ENCODE results near the gene PTK6.
A peak's percentile ranks its signal among the peaks of the same experiment; 100 is the strongest.
"Not testable (repeated sequence)": the region's sequence is repeated elsewhere in the genome, so short reads cannot be mapped to it uniquely, and the experiment has no call there.

The PTK6 gene

GRCh38 chr20:63527184-63527583 lies 10.0 kb downstream of the PTK6 start:
- no peak for DNase-seq

- no peak for DNase-seq
Observed at GRCh38 chr20:63525971-63526370, 11.2 kb downstream of the PTK6 start.

DNA sequence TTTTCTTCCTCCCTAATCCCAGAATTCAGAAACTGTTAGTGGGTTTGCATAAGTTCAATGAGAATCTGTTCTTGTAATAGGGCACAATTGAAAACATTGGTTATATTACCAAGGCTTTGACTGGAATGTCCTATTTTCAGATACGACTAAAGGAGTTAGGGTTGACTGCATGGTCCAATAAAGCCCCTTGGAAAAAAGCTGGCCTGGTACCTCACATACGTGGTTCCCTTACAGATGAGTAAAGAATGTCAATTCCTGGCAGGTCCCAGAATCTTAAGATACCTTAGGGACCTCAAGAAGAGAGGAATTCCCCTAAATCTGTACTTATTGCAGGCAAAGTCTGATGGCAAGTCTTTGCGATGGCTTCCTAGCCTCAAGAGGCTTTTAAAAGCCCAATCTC lies 12.0 kb downstream of the PTK6 start:
- no peak for DNase-seq

GRCh38 chr20:63522981-63523611 lies 14.1 kb downstream of the PTK6 start:
- no peak for DNase-seq

DNA sequence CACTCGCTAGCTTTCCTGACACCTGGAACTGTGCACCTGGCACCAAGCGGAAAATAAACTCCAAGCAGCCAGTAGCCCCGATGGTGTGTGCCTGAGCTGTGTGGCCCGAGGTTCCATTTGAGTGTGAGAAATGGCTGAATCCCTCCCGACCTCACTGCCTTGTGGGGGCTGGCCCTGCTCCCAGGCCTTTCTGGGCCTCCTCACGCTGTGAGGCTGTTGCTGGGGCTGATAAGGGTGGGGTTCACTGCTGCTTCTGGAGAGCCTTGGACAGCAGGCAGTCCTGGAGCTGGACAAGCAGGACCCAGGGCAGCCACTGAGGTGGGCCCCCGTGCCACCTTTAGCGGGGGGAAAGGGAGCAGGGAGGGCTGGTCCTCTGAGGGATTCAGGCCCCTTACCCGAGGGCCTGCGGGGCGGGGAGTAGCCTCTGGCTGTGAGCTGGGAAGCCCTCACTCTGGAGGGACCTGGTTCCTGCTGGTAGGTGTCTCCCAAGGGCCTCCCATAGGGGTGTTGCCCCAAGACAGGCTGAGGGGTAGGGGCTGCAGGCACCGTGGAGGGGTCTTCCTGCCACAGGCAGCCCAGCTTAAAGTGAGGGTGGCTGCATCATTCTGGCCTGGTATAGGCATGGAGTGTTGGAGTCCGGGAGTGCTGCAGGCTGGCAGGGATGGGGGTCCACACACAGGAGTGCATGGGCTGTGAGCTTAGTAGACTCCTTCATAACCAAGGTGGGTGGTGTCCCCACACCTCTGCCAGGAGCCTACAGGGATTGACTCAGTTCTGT lies 14.9 kb downstream of the PTK6 start:
- DNase-seq = no peak

GRCh38 chr20:63521602-63522001 lies 15.6 kb downstream of the PTK6 start:
- DNase-seq = no peak

DNA sequence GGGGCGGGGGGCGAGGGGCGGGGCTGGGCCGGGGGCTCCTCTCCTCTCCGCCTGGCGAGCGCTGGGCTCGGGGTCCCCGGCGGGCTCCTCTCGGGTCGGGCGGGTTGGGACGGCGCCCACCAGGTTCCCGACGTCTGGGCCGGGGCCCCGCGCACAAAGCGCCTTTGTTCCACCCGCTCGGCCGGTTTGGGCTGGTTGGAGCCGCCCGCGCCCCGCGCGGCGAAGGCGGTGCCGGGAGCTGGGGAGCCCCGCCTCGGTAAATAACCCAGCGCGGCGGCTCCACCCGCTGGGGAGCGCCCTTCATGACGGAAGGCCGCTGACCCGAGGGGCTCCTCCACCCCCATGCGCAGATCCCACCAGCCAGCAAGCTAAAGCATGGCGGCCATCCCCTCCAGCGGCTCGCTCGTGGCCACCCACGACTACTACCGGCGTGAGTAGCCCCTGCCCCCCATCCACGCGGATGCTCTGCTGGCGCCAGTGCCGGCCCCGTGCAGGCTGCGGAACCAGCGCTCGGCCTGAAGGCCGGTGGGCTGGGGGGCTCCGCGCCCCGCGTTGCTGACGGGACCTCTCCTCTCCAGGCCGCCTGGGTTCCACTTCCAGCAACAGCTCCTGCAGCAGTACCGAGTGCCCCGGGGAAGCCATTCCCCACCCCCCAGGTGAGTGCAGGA lies 16.1 kb downstream of the PTK6 start:
- DNase-seq = peak; percentile 43

DNA sequence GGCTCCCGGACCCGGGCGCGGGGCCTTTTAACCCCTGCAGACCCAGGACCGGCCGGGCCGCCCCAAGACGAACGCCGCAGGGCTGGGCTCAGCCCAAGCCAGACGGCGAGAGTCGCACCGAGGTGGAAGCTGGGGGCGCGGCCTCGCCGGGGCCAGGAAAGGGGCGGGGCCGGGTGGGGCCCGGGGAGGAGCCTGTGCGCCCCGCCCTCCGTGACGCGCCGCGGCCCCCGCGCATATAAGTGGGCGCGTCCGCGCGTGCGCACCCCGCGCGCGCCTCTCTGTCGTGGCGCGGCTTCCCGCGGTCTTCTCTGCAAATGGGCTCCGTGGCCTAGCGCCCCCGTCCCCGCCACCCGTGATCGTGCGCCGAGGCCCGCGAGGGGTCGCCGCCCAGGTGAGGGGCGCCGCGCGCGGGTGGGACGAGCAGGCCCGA lies 16.7 kb downstream of the PTK6 start, which contains the start of gene PPDPF:
Gene PPDPF, plus strand, starts transcription at position 262 of the 430 bp plus-strand sequence. CDS start 544 bp downstream, outside the sequence.
- peak; percentile 76 for DNase-seq

DNA sequence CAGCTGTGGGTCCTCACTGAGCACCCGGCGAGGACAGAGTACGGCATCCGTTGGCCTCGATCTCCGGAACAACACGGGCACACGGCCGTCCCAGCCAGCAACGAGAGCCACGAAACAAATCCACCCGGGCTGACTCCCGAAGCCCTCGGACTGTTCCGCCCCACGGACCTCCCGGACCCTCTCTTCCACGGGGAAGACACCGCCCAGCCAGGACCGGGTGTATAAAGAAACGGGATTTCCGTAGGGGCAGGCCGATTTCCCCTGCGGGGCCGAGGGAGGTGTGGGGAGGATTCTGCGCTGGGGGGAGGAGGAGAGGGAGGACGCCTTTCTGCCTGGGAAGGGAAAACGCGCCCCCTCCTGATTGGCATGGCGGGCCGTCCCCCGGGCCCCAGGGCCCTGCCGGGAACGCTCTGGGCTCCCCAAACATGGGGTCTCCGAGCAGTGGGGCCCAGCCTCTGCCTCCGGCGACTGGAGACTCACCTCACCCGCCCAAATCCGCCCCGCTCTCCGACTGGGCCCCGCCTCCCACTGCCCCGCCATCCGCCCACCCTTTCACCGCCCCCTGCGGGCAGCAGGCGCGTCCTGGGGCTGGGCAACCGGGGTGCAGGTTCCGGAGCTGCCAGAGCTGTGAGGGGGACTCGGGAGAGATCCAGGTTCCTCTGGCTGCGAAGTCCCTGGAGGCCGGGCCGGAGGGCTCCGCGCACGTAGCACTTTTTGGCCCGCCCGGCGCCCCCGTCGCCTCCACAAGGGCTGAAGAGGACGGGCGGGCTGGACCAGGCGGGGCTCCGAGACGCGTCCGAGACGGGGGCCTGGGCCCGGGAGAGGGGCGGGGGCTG lies 17.3 kb downstream of the PTK6 start:
- DNase-seq = peak; percentile 45

DNA sequence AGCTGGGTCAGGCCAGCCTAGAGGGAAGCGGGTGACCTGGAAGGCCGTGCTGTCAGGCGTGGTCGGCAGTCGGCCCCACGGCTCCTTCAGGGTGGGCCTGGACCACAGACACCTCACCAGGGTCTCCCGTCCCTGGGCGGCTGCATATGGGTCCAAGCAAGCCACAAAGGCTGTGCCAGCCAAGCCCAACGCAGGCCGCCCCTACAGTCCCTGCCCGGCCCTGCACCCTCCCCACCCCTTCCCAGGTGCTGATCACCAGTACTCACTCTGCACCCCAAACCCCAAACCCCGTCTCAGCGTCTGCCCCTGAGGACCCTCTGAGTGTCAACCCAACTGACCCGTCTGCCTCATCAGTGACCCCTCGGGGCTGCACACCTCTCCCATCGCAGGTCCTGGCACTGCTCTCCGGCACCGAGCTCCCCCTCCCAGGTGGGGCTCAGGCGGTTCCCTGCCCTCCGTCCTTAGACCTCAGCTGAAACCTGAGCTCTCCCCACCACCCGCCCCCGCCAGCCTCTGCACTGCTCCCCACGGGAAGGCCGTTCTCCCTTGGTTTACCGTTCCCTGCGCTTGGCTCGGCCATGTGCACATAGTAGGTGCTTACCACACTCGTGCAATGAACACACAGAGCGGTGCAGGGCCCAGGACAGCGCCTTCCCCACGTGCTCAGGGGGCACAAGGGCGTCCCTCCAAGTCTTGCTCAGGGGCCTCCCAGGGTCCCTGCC lies 18.1 kb downstream of the PTK6 start:
- DNase-seq = no peak

GRCh38 chr20:63518351-63518861 lies 18.8 kb downstream of the PTK6 start:
- DNase-seq = no peak

DNA sequence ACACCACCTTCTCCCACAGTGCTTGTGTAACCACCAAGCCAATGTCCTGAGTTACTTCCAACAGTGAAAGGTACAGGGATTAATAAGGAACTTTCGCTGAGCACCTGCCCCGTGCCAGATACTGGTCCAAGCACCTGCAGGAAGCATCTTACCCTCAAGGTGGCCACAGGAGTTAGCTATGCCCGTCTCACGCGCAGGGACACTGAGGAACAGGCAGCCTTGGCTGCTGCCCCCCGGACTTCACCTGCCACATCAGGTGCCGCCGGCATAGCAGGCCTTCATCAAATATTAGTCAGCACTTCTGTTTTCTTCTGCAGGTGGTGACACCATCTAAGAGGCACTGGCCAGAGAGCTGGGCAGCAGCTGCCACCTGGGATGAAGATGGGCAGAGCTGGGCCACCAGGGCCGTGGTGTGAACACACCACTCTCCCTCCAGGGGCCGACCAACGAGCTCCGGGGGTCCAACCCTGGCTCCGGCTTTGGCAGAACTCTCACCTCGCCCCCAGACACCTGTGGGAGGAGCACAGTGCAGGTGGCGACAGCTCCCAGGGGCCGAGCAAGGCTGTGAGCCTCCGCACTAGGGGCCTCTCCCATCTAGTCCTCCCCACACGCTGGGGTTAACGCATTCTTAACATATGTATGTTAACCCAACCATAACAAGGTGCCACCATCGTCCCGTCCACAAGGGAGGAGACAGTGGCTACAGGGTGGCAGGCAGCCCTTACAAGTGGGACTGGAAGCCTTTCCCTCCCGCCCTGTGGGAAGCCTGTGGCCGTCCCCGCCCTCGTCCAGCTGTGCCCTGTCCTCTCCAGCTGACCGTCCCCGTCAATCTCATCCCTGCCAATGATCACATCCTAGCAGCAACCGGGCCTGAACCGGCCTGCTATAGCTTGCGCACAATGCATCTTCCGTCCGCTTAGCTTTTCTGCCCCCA lies 19.5 kb downstream of the PTK6 start:
- no peak for DNase-seq

GRCh38 chr20:63514520-63514919 lies 22.7 kb downstream of the PTK6 start:
- DNase-seq = not testable (repeated sequence)

DNA sequence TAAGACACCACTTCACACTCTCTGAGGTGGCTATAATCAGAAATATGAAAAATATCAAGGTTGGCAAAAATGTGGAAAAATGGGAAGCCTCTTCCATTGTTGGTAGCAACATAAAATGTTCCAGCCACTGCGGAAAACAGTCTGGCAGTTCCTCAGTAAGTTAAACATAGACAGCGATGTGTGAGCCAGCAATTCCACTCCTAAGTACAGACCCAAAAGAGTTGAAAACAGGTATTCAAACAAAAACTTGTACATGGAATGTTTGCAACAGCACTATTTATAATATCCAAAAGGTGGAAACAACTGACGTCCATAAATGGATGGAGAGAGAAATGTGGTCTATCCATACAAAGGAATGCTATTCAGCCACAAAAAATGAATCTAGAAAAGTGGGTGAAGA lies 24.0 kb downstream of the PTK6 start:
- DNase-seq = no peak

GRCh38 chr20:63509088-63509564 lies 28.1 kb downstream of the PTK6 start:
- DNase-seq = no peak

DNA sequence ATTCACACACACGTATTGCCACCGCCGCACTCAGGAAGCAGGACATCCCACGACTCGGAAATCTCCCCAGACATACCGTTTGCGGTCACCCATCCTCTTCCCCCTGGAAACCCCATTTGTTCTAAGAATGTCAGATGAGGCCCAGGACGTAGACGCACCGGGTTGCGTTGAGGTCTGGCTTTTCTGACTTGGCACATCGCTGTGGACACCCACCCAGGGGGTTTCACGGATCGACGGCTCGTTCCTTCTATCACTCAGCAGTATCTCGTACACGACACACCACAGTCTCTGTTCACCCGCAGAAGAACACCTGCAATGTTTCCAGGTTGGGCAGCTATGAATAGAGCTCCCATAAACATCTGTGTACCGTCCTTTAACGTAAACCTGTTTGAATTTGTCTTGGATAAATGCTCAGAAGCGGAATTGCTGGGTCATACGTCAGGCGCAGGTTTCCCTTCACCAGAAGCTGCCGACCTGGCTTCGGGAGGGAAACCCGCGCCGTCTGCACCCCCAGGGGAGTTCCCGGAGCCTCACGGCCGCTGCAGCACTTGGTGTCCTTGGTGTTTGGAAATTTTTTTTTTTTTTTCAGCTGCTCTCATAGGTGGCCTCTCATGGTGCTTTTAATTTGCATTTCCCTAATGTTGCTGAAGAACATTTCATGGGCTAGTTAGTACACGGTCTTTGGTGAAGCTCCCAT lies 29.0 kb downstream of the PTK6 start:
- DNase-seq = peak; percentile 52

- DNase-seq = no peak
Observed at GRCh38 chr20:63507083-63507743, 30.0 kb downstream of the PTK6 start.

GRCh38 chr20:63505723-63506122 lies 31.5 kb downstream of the PTK6 start:
- no peak for DNase-seq

DNA sequence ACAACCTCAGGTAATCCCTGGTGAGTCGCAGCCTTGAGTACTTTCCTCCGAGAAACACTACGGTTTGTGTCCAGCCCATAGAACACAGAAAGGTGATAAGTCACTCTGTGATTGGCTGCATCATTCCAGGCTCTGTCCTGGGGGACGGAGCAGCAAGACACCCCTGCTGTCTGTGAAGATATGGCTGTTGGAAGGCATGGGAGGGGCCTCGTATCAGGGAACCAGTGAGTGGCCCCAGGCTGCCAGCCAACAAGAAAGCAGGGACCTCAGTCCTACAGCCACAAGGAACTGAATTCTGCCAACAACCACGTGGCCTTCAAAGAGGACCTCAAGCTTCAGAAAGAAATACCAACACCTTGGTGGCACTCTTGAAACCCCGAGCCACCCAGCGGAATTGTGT lies 31.9 kb downstream of the PTK6 start:
- DNase-seq = no peak

- no peak for DNase-seq
Observed at GRCh38 chr20:63504642-63505041, 32.5 kb downstream of the PTK6 start.

Measured in GDM1 (cell line).